Aorta (tissue), 5 donors: ENCODE measurements around the gene TAF10. TPM values are rescaled to one million over a fixed set of nuclear protein-coding genes. Genes with fewer than 3 reads are reported as not detected.

Source experiments
- ATAC-seq: fragments of 200-7000 bp; cut with Tn5 transposase; one replicate; pipeline ENCODE4 v1.9.1; 2022; ENCODE audit warnings: moderate library complexity; ENCODE audit not compliant: low FRiP score
- DNase-seq, 2 donors: peaks; one replicate each; pipeline ENCODE4 v3.0.0-alpha.2; 2020
- H3K27ac ChIP-seq, 2 donors: one replicate each; pipeline ENCODE4 v1.5.1; 2013; ENCODE audit warnings: low read length in 2 of 2, mild to moderate bottlenecking in 2 of 2, moderate library complexity in 2 of 2, control low read depth in 1 of 2, inconsistent platforms in 1 of 2, low read depth in 1 of 2
- H3K27me3 ChIP-seq, 2 donors: one replicate each; pipeline ENCODE4 v1.6.1; 2013; ENCODE audit warnings: control low read depth in 1 of 2, low read length in 1 of 2, mild to moderate bottlenecking in 1 of 2, moderate library complexity in 1 of 2; ENCODE audit not compliant: insufficient read depth in 2 of 2, control insufficient read depth in 1 of 2
- H3K36me3 ChIP-seq, 2 donors: one replicate each; pipeline ENCODE4 v1.6.1; 2013; ENCODE audit warnings: control low read depth in 1 of 2, low read length in 1 of 2, mild to moderate bottlenecking in 1 of 2; ENCODE audit not compliant: insufficient read depth in 2 of 2, control insufficient read depth in 1 of 2
- H3K4me1 ChIP-seq, 2 donors: one replicate each; pipeline ENCODE4 v1.6.1; 2013; ENCODE audit warnings: low read length in 2 of 2, control low read depth in 1 of 2, mild to moderate bottlenecking in 1 of 2, moderate library complexity in 1 of 2; ENCODE audit not compliant: insufficient read depth in 2 of 2, control insufficient read depth in 1 of 2
- H3K4me3 ChIP-seq, 2 donors: one replicate each; pipeline ENCODE4 v1.5.1; 2013; ENCODE audit warnings: low read length in 2 of 2, control low read depth in 1 of 2, mild to moderate bottlenecking in 1 of 2
- H3K9me3 ChIP-seq: one replicate; pipeline ENCODE4 v1.6.1; 2013; ENCODE audit warnings: mild to moderate bottlenecking, low read length; ENCODE audit not compliant: control insufficient read depth
- WGBS, 2 donors: extraction: QIAGEN DNeasy Blood & Tissue Kit; methylation state at CpG; one replicate each; pipeline ENCODE4 v1.1.7; 2013; 5-methylcytosine and 5-hydroxymethylcytosine counted together
- intact Hi-C, 2 donors: fragments of 100-400 bp; cut with DNase I; formaldehyde crosslinking; loops; one replicate each; pipeline versions ENCODE4 v1.14.2 to v1.15.0; 2022
- polyA plus RNA-seq, 2 donors: library from polyadenylated mRNA; stranded (reverse); fragments of 200-250 nt; gene quantifications; one replicate each; pipeline ENCODE4 v1.2.3, GENCODE V29; 2013
- total RNA-seq, 2 donors: library from RNA; stranded (reverse); fragmentation: NEBNext Ultra II Directional; extraction: Animal tissue kit (Norgen Biotek cat#: 25700); gene quantifications; one replicate each; pipeline ENCODE4 v1.2.1, GENCODE V29; 2021
- donor health status: healthy with polysubstance abuse.
- donor health status: Bipolar disorder and iron deficiency.
- donor health status: DM: no; HTN: no; CAD: no.
- donor health status: DM: no; HTN: no; CAD: no.
- donor health status: DM: yes; HTN: yes; CAD: no.

The TAF10 gene
- total and polyA plus RNA-seq, 4 donors: 55.0 to 119 (median 93.5) TPM

GRCh38 chr11:6603287-6604080 is 8.5 kb downstream of the TAF10 start, which contains the start of the genes ILK and RRP8:
Gene ILK (plus strand): TSS chr11:6603774. CDS start chr11:6604272, 498 bp downstream.
Gene RRP8 (minus strand): TSS chr11:6603616. CDS start chr11:6603502, 114 bp downstream.
- peak within 1 kb of the TSS; percentile 80 to 92 for H3K4me3 ChIP-seq
- peaks cover 7% of the 10 kb centered on the region in 2 donors for H3K4me1 ChIP-seq
- no peaks in the 10 kb centered on the region for H3K27me3 ChIP-seq
- no peaks in the 10 kb centered on the region for H3K9me3 ChIP-seq
- peak; percentile 95 to 97 for DNase-seq
- peaks cover 0 to 21% of the 10 kb centered on the region in 2 donors for H3K36me3 ChIP-seq
- peak within 1 kb of the TSS; percentile 98 for H3K27ac ChIP-seq
- intact Hi-C loops: loop anchor here in 1 of 2 donors (5.0 kb wide), 1 partner anchor 79 kb away; the partner anchor contains the start of gene MRPL17
- ATAC-seq: peak; percentile 94
- WGBS, 2 donors: 0% methylated on average over 68 to 72 of the region's 72 CpGs

- DNase-seq (no peak), ATAC-seq (no peak)
- intact Hi-C loops: loop anchor here in 1 of 2 donors (5.0 kb wide), 1 partner anchor 80 kb away; the partner anchor contains the start of gene MRPL17
- no peak overlapping the region for H3K27ac ChIP-seq
- H3K27me3 ChIP-seq: no peaks in the 10 kb centered on the region
- H3K9me3 ChIP-seq: no peaks in the 10 kb centered on the region
- H3K36me3 ChIP-seq: peaks cover 0 to 16% of the 10 kb centered on the region in 2 donors
- H3K4me3 ChIP-seq: peak overlapping the region; percentile 51 to 59
- no peaks in the 10 kb centered on the region for H3K4me1 ChIP-seq
- WGBS, 2 donors: 55 to 59% methylated on average over 7 of the region's 7 CpGs
Measured at GRCh38 chr11:6602096-6602940, 9.7 kb downstream of the TAF10 start.

DNA sequence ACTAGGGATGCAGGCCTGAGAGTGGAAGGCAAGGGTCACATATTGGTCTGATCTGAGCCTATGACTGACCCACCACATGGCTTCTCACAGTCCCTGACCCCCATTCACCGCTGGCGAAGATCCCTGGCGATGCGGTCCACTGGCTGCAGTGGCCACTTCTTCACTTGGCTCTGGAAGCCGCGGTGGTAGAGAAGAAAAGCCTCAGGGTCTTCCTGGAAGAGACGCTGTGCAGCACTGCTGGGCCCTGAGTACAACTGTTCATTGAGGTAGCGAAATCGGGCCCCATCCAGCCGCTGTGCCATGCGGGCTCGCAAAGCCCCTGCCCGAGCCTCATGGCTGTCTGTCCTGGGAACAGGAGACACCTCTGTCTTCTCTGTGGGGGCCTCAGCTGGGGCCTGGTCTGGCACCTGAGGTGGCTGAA is 11.0 kb downstream of the TAF10 start:
- H3K36me3 ChIP-seq: peaks cover 0 to 16% of the 10 kb centered on the region in 2 donors
- DNase-seq (no peak), ATAC-seq (no peak)

DNA sequence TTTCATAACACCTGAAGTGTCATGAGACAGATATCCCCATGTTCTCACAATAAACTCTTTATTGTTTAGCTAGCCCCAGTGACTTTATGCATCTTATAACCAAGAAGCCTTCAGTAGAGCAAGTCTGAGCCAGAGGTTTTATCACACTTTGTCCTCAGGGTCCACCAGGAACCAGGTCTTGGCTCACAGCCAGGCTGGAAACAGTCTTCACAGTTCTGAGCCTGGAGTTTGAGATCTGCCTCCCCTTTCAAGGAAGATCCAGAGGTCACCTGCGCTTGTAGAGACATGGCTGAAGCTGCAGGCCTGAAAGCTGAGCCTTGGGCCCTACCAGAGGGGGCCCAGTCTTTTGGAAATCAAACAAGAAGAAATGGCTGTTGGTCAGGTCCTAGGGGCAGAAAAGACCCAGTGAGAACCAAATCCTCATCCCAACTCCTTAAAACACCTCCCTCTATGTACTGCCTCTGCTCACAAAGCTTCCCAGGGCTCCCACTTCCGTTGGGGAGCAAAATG is 12.1 kb downstream of the TAF10 start:
- WGBS, 2 donors: 82 to 84% methylated on average over 2 of the region's 2 CpGs
- Histone ChIP-seq H3K4me1 (peaks cover 2 to 3% of the 10 kb centered on the region in 2 donors), H3K4me3 (no peak overlapping the region), H3K36me3 (peaks cover 0 to 19% of the 10 kb centered on the region in 2 donors), H3K27ac (no peak overlapping the region), H3K27me3 (no peaks in the 10 kb centered on the region), H3K9me3 (no peaks in the 10 kb centered on the region)
- DNase-seq (no peak), ATAC-seq (no peak)
- intact Hi-C loops: loop anchor here (5.0 kb wide), 3 partner anchors 63 to 83 kb away; partner anchors contain the start of gene MRPL17 (in 1 of the 2)

More for the DNA sequence above, 11.0 kb downstream of the TAF10 start:
- Histone ChIP-seq H3K27ac (no peak overlapping the region), H3K4me1 (peaks cover 0 to 2% of the 10 kb centered on the region in 2 donors), H3K27me3 (no peaks in the 10 kb centered on the region), H3K4me3 (no peak overlapping the region), H3K9me3 (no peaks in the 10 kb centered on the region)
- WGBS, 2 donors: 94 to 95% methylated on average over 13 of the region's 13 CpGs
- intact Hi-C loops: loop anchor here in 1 of 2 donors (5.0 kb wide), 1 partner anchor 81 kb away; the partner anchor contains the start of gene MRPL17

GRCh38 chr11:6599449-6599848 is 12.6 kb downstream of the TAF10 start:
- Histone ChIP-seq H3K27ac (no peak overlapping the region), H3K36me3 (peaks cover 0 to 19% of the 10 kb centered on the region in 2 donors), H3K4me3 (no peak overlapping the region), H3K9me3 (no peaks in the 10 kb centered on the region), H3K4me1 (peaks cover 2 to 3% of the 10 kb centered on the region in 2 donors), H3K27me3 (no peaks in the 10 kb centered on the region)
- WGBS, 2 donors: 71 to 85% methylated on average over 1 of the region's 1 CpG
- no peak for DNase-seq
- intact Hi-C loops: loop anchor here in 1 of 2 donors (5.0 kb wide), 2 partner anchors 62 to 82 kb away; no protein-coding TSS in a partner anchor
- ATAC-seq: no peak

- intact Hi-C loops: loop anchor here in 1 of 2 donors (5.0 kb wide), 2 partner anchors 61 to 81 kb away; no protein-coding TSS in a partner anchor
- Histone ChIP-seq H3K36me3 (peaks cover 0 to 19% of the 10 kb centered on the region in 2 donors), H3K27me3 (no peaks in the 10 kb centered on the region), H3K27ac (peak overlapping the region in 1 of 2 donors; percentile 55), H3K4me3 (no peak overlapping the region), H3K4me1 (peaks cover 2 to 3% of the 10 kb centered on the region in 2 donors), H3K9me3 (no peaks in the 10 kb centered on the region)
- ATAC-seq (no peak), DNase-seq (no peak)
- WGBS, 2 donors: 88 to 89% methylated on average over 3 of the region's 3 CpGs
Measured at GRCh38 chr11:6598555-6598954, 13.5 kb downstream of the TAF10 start.

DNA sequence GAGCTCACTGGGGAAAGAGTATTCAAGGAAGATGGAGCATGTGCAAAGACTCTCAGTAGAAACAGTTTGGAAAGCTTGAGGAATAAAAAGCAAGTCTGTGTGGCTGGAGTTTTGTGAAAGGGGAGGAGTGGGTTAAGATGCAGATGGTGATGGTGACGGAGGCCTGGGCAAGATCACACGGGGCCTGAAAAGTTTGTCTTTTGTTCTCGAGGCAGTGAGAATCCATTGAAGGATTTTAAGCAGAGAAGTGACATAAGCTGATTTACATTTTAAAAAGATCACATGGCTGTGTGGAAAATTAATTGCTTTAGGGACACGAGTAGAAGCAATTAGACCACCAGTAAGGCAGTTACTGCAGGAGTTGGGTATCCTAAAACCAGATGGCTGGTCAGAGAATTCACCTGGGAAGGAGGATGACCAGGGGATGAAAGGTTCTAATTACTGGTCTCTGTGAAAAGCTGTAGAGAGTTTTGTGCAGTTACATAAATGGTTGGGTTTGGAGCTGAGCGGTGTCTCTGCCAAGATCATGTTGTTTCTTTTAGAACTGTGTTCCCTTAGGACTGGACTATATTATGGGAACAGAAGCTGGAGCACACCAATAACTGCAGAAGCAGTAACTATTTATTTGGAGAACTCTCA is 15.7 kb downstream of the TAF10 start:
- intact Hi-C loops: loop anchor here in 1 of 2 donors (5.0 kb wide), 2 partner anchors 59 to 79 kb away; no protein-coding TSS in a partner anchor
- Histone ChIP-seq H3K4me3 (no peak overlapping the region), H3K4me1 (peaks cover 2 to 3% of the 10 kb centered on the region in 2 donors), H3K27me3 (no peaks in the 10 kb centered on the region), H3K36me3 (peaks cover 0 to 19% of the 10 kb centered on the region in 2 donors), H3K9me3 (no peaks in the 10 kb centered on the region), H3K27ac (peak overlapping the region in 1 of 2 donors; percentile 43)
- 3 to 16% methylated on average over 5 of the region's 5 CpGs for WGBS, 2 donors
- ATAC-seq (no peak), DNase-seq (no peak)
